H1 (cell line): ENCODE results near the gene RAD51B. TPM values are rescaled to one million over a fixed set of nuclear protein-coding genes. Genes with fewer than 3 reads are reported as not detected.

ENCODE experiments used
- SIN3A ChIP-seq, 2 experiments: IDR thresholded peaks in 1 of 2; conservative IDR thresholded peaks in 1 of 2; 2 replicates each; pipeline ENCODE4 v1.6.1; 2011 to 2012; ENCODE audit warnings: low read length in 2 of 2, improper control_type of control experiment in 1 of 2, low read depth in 1 of 2, mild to moderate bottlenecking in 1 of 2
- polyA plus RNA-seq, 7 experiments: library from polyadenylated mRNA; depleted of rRNA in 3 of 7; stranded (reverse) in 5 of 7; unstranded in 2 of 7; fragments of >200 nt in 5 of 7; fragments of 200-250 nt in 2 of 7; gene quantifications; 1 replicate in 5 of 7; 2 replicates in 1 of 7; 4 replicates in 1 of 7; pipeline versions ENCODE4 v1.2.1 to v1.2.3, GENCODE V29; 2011 to 2013; ENCODE audit warnings: missing spikeins in 2 of 7, mixed read lengths in 2 of 7
- total RNA-seq: library from RNA; stranded (reverse); fragmentation: NEBNext Ultra II Directional; extraction: Animal tissue kit (Norgen Biotek cat#: 25700); gene quantifications from 2 replicates; pipeline ENCODE4 v1.2.1, GENCODE V29; 2021

The RAD51B gene
- total and polyA plus RNA-seq, 2 of the 8 experiments (the other 6 are each of a cell fraction or from before 2014, with no cell fraction given), result 3.9 to 14.9 TPM

- TF ChIP-seq SIN3A (conservative IDR thresholded peaks at IDR 0.05 in 1 of 2, IDR thresholded peaks at IDR 0.05 in 1 of 2; ENCODE audit: low read depth in 1 of 2, low read length in 2 of 2), result no peak
These were observed 929.1 kb downstream of the RAD51B start (continued) for GRCh38 chr14:68748691-68749090.
